AG09309 (cell line): ENCODE results near the gene CAMKK2.
"Not testable (repeated sequence)": the region's sequence is repeated elsewhere in the genome, so short reads cannot be mapped to it uniquely, and the experiment has no call there.

Experiments used
- DNase-seq: peaks from one replicate; pipeline ENCODE4 v3.0.0-alpha.2; 2010; ENCODE audit warnings: low read depth
- H3K4me3 ChIP-seq: 2 replicates; pipeline ENCODE4 v1.5.1; 2011; ENCODE audit warnings: mild to moderate bottlenecking, low read depth, low read length, moderate library complexity; ENCODE audit not compliant: control insufficient read depth
- TF ChIP-seq, protein P1 (sequence below): IDR thresholded peaks from 2 replicates; pipeline ENCODE4 v1.5.1; 2011; ENCODE audit warnings: mild to moderate bottlenecking, low read depth, low read length, inconsistent platforms; ENCODE audit not compliant: insufficient read depth, control insufficient read depth; ENCODE audit errors: missing control alignments

Gene CAMKK2

DNA sequence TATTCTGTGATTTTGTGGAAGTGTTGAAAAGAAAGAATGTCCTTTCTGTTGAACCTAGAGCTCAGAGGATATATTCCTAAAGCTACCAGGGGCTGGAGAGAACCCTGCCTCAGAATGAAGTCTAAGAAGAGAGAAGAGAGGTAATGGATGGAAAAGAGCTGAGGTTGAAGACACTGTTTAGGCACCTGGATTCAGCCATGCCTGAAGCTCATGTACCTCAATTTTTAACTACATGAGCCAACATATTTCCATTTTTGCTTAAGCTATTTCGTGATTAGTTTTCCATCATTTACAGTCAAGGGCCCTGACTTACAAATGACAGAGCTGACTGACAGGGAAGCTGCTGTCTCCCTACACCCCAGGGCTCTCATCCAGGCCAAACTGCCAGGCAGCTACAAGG, 10.7 kb downstream of the CAMKK2 start:
- TF ChIP-seq, protein P1, sequence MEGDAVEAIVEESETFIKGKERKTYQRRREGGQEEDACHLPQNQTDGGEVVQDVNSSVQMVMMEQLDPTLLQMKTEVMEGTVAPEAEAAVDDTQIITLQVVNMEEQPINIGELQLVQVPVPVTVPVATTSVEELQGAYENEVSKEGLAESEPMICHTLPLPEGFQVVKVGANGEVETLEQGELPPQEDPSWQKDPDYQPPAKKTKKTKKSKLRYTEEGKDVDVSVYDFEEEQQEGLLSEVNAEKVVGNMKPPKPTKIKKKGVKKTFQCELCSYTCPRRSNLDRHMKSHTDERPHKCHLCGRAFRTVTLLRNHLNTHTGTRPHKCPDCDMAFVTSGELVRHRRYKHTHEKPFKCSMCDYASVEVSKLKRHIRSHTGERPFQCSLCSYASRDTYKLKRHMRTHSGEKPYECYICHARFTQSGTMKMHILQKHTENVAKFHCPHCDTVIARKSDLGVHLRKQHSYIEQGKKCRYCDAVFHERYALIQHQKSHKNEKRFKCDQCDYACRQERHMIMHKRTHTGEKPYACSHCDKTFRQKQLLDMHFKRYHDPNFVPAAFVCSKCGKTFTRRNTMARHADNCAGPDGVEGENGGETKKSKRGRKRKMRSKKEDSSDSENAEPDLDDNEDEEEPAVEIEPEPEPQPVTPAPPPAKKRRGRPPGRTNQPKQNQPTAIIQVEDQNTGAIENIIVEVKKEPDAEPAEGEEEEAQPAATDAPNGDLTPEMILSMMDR = no peak
- H3K4me3 ChIP-seq = no peak overlapping the region
- DNase-seq = no peak

DNA sequence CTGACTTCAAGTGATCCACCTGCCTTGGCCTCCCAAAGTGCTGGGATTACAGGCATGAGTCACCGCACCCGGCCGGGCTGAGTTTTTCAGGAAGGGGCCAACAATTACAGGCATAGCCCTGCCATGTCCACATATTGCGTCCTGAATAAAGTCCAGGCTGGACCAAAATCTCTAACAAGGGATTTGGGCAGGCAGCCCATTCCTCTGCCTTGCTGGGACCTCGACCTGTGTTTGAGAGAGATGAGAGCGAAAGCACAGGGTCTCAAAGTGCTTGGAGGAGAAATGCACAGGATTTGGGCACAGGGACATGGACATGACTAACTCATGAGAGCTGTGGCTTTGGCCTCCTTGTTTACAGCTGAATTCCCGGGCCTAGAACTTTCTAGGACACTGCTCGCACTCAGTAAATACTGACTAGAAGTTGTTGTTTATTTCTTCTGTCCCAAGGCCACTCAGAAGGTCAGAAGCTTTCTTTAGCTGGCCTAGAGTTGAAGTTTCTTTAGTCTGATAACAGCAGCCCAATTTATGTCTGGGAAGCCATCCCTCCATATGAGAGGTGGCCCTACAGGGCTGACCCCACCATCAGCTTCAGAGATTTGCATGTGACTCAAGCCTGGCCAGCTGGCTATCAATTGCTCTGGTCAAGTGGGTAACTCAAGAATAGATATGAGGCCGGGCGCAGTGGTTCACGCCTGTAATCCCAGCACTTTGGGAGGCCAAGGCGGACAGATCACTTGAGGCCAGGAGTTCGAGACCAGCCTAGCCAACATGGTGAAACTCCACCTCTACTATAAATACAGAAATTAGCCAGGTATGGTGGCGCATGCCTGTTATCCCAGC, 11.7 kb downstream of the CAMKK2 start:
- TF ChIP-seq, protein P1 = no peak
- no peak for DNase-seq
- H3K4me3 ChIP-seq = no peak overlapping the region

DNA sequence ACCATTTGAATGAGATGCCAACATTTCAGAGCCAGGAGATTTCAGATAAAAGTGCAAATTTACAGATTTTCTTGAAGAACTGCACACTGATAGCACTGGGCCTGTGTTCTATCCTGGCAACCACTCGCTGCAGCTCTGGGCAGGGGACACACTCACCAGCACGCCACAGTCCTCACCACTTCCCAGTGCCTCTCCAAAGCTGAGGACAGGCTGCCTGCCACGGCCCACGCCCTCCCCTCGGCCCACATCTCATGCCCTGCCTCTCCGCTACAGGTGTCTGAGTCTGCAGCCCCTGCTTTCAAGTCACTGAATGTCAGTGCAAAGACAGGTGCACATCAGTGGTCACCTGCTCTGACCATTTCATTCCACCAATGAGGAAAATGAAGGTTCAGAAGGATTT, 12.7 kb downstream of the CAMKK2 start:
- no peak overlapping the region for H3K4me3 ChIP-seq
- no peak for DNase-seq
- TF ChIP-seq, protein P1 = no peak

DNA sequence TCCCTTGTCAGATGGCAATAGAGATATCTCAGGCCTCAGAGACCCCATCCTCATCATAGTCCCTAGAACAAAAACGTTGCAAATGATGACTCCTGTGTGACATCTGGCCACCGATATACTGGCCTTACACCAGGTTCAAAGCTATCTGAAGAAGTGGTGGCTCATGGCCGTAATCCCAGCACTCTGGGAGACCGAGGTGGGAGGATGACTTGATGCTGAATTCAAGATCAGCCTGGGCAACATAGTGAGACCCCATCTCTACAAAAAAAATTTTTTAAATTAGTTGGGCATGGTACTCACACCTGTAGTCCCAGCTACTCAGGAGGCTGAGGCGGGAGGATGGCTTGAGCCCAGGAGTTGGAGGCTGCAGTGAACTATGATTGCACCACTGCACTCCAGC, 13.1 kb downstream of the CAMKK2 start:
- no peak for DNase-seq
- TF ChIP-seq, protein P1 = no peak
- no peak overlapping the region for H3K4me3 ChIP-seq

DNA sequence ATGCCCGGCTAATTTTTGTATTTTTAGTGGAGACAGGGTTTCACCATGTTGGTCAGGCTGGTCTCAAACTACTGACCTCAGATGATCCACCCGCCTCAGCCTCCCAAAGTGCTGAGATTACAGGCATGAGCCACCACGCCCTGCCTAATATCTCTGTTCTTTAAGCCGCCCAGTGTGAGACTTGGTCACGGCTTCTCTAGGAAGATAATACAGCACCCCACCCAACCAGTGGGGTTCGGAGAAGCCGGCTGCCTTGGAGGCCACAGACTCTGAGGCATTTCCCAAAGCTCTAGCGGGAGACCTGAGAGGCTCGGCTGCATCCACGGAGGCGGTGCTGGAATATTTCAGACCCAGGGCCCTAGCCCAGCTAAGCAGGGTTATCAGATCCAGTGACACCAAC, 13.6 kb downstream of the CAMKK2 start:
- not testable (repeated sequence) for DNase-seq

DNA sequence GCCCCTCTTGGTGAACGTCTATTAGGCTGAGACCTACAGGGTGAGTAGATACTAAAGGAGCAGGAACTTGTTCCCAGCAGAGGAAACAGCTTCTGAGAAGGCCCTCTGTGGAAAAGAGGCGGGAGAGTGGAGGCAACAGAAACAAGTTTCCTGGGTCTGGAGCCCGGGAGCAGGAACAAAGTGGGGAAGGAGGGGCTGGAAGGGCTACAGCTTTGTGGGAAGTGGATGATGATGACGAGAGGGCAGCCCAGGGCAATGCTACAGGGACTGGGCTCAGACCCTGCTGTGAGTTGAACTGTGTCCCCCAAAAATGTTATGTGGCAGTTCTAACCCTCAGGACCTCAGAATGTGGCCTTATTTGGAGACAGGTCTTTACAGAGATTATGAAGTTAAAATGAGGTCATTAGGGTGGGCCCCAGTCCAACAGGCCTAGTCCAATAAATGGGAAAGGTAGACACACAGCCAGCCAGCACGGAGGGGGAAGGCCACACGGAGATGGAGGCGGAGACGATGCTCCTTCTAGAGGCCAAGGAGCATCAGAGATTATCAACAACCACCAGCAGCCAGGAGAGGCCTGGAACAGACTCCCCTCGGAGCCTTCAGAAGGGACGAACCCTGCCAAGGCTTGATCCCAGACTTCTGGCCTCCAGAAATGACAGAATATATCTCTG, 14.3 kb downstream of the CAMKK2 start:
- H3K4me3 ChIP-seq = no peak overlapping the region
- no peak for DNase-seq
- TF ChIP-seq, protein P1 = no peak

More for the DNA sequence above, 13.6 kb downstream of the CAMKK2 start:
- H3K4me3 ChIP-seq = not testable (repeated sequence)

DNA sequence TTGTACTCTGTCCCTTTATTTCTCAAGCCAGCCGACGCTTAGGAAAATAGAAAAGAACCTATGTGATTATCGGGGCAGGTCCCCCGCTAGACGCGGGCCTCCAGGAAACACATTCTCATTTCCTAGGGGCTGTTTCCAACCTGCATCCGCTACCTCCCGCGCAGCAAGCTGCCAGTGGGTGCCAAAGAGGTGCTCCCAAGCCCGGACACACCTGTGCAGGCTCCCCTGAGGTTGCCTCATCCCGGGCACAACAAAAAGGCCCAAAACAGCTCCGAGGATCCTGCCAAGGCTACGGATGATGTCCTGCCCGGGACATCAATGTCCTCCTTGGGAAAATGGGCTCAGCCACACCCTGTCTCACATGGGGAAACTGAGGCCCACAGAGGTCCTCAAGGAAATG, 15.4 kb downstream of the CAMKK2 start:
- not testable (repeated sequence) for H3K4me3 ChIP-seq, DNase-seq

DNA sequence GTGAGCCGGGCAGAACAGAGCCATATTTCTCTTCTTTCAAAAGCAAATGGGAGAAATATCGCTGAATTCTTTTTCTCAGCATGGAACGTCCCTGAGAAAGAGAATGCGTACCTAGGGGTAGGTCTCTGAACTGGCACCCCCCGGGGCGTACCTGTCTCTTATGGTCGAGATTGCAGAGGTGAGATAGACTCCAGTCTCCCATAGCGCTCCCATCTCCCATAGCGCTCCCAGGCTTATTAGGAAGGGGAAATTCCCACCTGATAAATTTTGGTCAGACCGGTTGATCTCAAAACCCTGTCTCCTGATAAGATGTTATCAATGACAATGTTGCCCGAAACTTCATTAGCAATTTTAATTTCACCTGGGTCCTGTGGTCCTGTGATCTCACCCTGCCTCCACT, 16.0 kb downstream of the CAMKK2 start:
- not testable (repeated sequence) for DNase-seq, H3K4me3 ChIP-seq
